Adrenal gland (tissue), 12 donors: Measurements from ENCODE around the gene TULP3. TPM values are rescaled to one million over a fixed set of nuclear protein-coding genes. Genes with fewer than 3 reads are reported as not detected.

Experiments
- DNase-seq, 7 donors: peaks; one replicate each; pipeline ENCODE4 v3.0.0-alpha.2; 2019 to 2020
- H3K27ac ChIP-seq, 5 donors: fragments of 200-600 bp; sonication (generic) in 4 of 5; 1 replicate in 3 of 5; 2 replicates in 2 of 5; pipeline versions ENCODE4 v1.5.1 to v1.8.0; 2016 to 2020; ENCODE audit warnings: mild to moderate bottlenecking in 1 of 5
- H3K27me3 ChIP-seq: fragments of 200-600 bp; 2 replicates; pipeline ENCODE4 v1.8.0; 2021
- H3K36me3 ChIP-seq, 2 donors: fragments of 200-600 bp; replicated peaks in 1 of 2; 1 replicate in 1 of 2; 2 replicates in 1 of 2; pipeline versions ENCODE4 v1.5.1 to v1.8.0; 2018 to 2022
- H3K4me1 ChIP-seq, 2 donors: fragments of 200-600 bp; replicated peaks in 1 of 2; 1 replicate in 1 of 2; 2 replicates in 1 of 2; pipeline versions ENCODE4 v1.5.1 to v1.8.0; 2018 to 2021
- H3K4me3 ChIP-seq, 4 donors: fragments of 200-600 bp; sonication (generic) in 3 of 4; one replicate each; pipeline ENCODE4 v1.5.1; 2016 to 2018
- H3K9me3 ChIP-seq, 3 donors: fragments of 200-600 bp; sonication (generic) in 1 of 3; replicated peaks in 1 of 3; 1 replicate in 2 of 3; 2 replicates in 1 of 3; pipeline versions ENCODE4 v1.5.1 to v1.8.0; 2016 to 2021
- CTCF ChIP-seq, 6 experiments: fragments of 450-650 bp in 4 of 6; fragments of 200-600 bp in 2 of 6; sonication (generic) in 1 of 6; IDR thresholded peaks; 1 replicate in 5 of 6; 2 replicates in 1 of 6; pipeline versions ENCODE4 v1.5.1 to v1.8.0; 2016 to 2021; ENCODE audit warnings: antibody characterized with exemption in 6 of 6, mild to moderate bottlenecking in 2 of 6, moderate library complexity in 1 of 6
- POLR2A ChIP-seq, 2 donors: fragments of 450-650 bp; IDR thresholded peaks; one replicate each; pipeline ENCODE4 v1.6.1; 2017; ENCODE audit warnings: antibody characterized with exemption in 2 of 2, mild to moderate bottlenecking in 2 of 2, moderate library complexity in 1 of 2
- WGBS, 4 donors: extraction: QIAGEN DNeasy Blood & Tissue Kit in 2 of 4; methylation state at CpG; one replicate each; pipeline versions ENCODE4 v1.1.5 to v1.1.7; 2013 to 2017; 5-methylcytosine and 5-hydroxymethylcytosine counted together
- intact Hi-C, 2 donors: fragments of 100-400 bp; cut with DNase I; formaldehyde crosslinking; loops; one replicate each; pipeline versions ENCODE4 v1.14.1 to v1.15.0; 2022 to 2023
- polyA plus RNA-seq, 3 donors: library from polyadenylated mRNA; stranded (reverse); fragments of 200-250 nt in 2 of 3; fragments of 350-450 nt in 1 of 3; fragmentation: Illumina TruSeq in 1 of 3; extraction: RNeasy Lipid Tissue Mini Kit (QIAGEN cat#74804) in 1 of 3; gene quantifications; one replicate each; pipeline ENCODE4 v1.2.3, GENCODE V29; 2013 to 2014
- total RNA-seq, 9 donors: library from RNA; depleted of rRNA in 4 of 9; stranded (reverse); fragments of >200 nt in 4 of 9; fragments of 120-200 nt in 1 of 9; fragmentation: NEBNext Ultra II Directional in 1 of 9; extraction: Animal tissue kit (Norgen Biotek cat#: 25700) in 1 of 9; gene quantifications; one replicate each; pipeline versions ENCODE4 v1.1.0 to v1.2.4, GENCODE V29; 2013 to 2023
- donor health status: healthy with polysubstance abuse.
- donor health status: Bipolar disorder and iron deficiency.
- donor health status: DM: yes; HTN: yes; CAD: no.
- donor health status: DM: no; HTN: no; CAD: no.
- donor health status: DM: no; HTN: no; CAD: no.
- donor health status: DM: yes; HTN: yes; CAD: no.

The TULP3 gene
- total and polyA plus RNA-seq, 12 donors = 16.9 to 40.5 (median 25.0) TPM

- intact Hi-C loops = loop anchor here in 1 of 2 donors (10.0 kb wide), 2 partner anchors 90 to 190 kb away; no protein-coding TSS in a partner anchor
- Histone ChIP-seq H3K9me3 (no peaks in the 10 kb centered on the region), H3K27ac (no peak overlapping the region), H3K27me3 (no peaks in the 10 kb centered on the region), H3K36me3 (no peaks in the 10 kb centered on the region), H3K4me3 (no peak overlapping the region), H3K4me1 (no peaks in the 10 kb centered on the region)
- no peak for DNase-seq
- TF ChIP-seq POLR2A (IDR thresholded peaks at IDR 0.05) (no peak), CTCF (IDR thresholded peaks at IDR 0.05) (no peak)
- 90 to 91% (median 90%) methylated on average over 13 to 25 of the region's 25 CpGs for WGBS, 4 donors
Measured at GRCh38 chr12:2854669-2855453, 35.8 kb upstream of the TULP3 start.

GRCh38 chr12:2855546-2855945 is 35.1 kb upstream of the TULP3 start:
- intact Hi-C loops = loop anchor here in 1 of 2 donors (10.0 kb wide), 2 partner anchors 89 to 189 kb away; no protein-coding TSS in a partner anchor
- no peak for DNase-seq
- no peak for TF ChIP-seq POLR2A (IDR thresholded peaks at IDR 0.05)
- Histone ChIP-seq H3K4me1 (no peaks in the 10 kb centered on the region), H3K9me3 (no peaks in the 10 kb centered on the region), H3K27ac (no peak overlapping the region), H3K4me3 (no peak overlapping the region), H3K27me3 (no peaks in the 10 kb centered on the region), H3K36me3 (no peaks in the 10 kb centered on the region)
- WGBS, 4 donors = 86 to 97% (median 91%) methylated on average over 7 of the region's 7 CpGs

GRCh38 chr12:2856051-2856450 is 34.6 kb upstream of the TULP3 start:
- H3K27ac ChIP-seq = no peak overlapping the region
- no peak for DNase-seq
- H3K9me3 ChIP-seq = no peaks in the 10 kb centered on the region
- H3K27me3 ChIP-seq = no peaks in the 10 kb centered on the region
- no peaks in the 10 kb centered on the region for H3K36me3 ChIP-seq
- TF ChIP-seq CTCF (IDR thresholded peaks at IDR 0.05) (no peak), POLR2A (IDR thresholded peaks at IDR 0.05) (no peak)
- 93 to 100% (median 95%) methylated on average over 3 of the region's 3 CpGs for WGBS, 4 donors
- H3K4me1 ChIP-seq = no peaks in the 10 kb centered on the region
- intact Hi-C loops = loop anchor here in 1 of 2 donors (10.0 kb wide), 2 partner anchors 89 to 189 kb away; no protein-coding TSS in a partner anchor
- H3K4me3 ChIP-seq = no peak overlapping the region

- Histone ChIP-seq H3K4me3 (no peak within 1 kb of the TSS), H3K27ac (peak within 1 kb of the TSS in 1 of 5 donors; percentile 78), H3K4me1 (no peaks in the 10 kb centered on the region), H3K9me3 (no peaks in the 10 kb centered on the region), H3K27me3 (no peaks in the 10 kb centered on the region), H3K36me3 (no peaks in the 10 kb centered on the region)
- no peak for TF ChIP-seq CTCF (IDR thresholded peaks at IDR 0.05)
- TF ChIP-seq POLR2A (IDR thresholded peaks at IDR 0.05) = no peak
- DNase-seq = no peak
- intact Hi-C loops = loop anchor here in 1 of 2 donors (10.0 kb wide), 2 partner anchors 88 to 188 kb away; no protein-coding TSS in a partner anchor
- WGBS, 4 donors = 88 to 100% (median 91%) methylated on average over 2 to 3 of the region's 3 CpGs
Measured at GRCh38 chr12:2857021-2857431, 33.7 kb upstream of the TULP3 start, which contains the start of gene TEX52. TSS of gene TEX52 (minus strand) at chr12:2857039. CDS start at chr12:2857026, 13 bp downstream.
